ENCODE measurements around the gene KREMEN2. TPM values are rescaled to one million over a fixed set of nuclear protein-coding genes. Genes with fewer than 3 reads are reported as not detected.

The KREMEN2 gene
- total and polyA plus RNA-seq, 9 of the 15 experiments (the other 6 are each of a cell fraction or from before 2014, with no cell fraction given), result 0.04 to 7.7 (median 1.5) TPM; not detected in 1

GRCh38 chr16:3007059-3007956 is 43.2 kb downstream of the KREMEN2 start (continued):
- no peak for TF ChIP-seq FOXO4 (CRISPR knock-in tag; IDR thresholded peaks at IDR 0.05)
- TF ChIP-seq ATF4 (CRISPR knock-in tag; IDR thresholded peaks at IDR 0.05), result no peak
- TF ChIP-seq CBX3 (IDR thresholded peaks at IDR 0.05; ENCODE audit: borderline replicate concordance in 1 of 2, low read length in 2 of 2), result no peak
- no peak for TF ChIP-seq PTRF (tag; IDR thresholded peaks at IDR 0.05)
- no peak for TF ChIP-seq ADNP (tag; IDR thresholded peaks at IDR 0.05)
- no peak for TF ChIP-seq ZBTB43 (CRISPR knock-in tag; IDR thresholded peaks at IDR 0.05)
- no peak for TF ChIP-seq OTX1 (CRISPR knock-in tag; IDR thresholded peaks at IDR 0.05)
- TF ChIP-seq ZNF407 (IDR thresholded peaks at IDR 0.05; ENCODE audit: low read depth), result no peak
- no peak for TF ChIP-seq NFYB (IDR thresholded peaks at IDR 0.05; ENCODE audit: extremely low read depth, insufficient read length)
- peak; percentile 89 for TF ChIP-seq SOX6 (IDR thresholded peaks at IDR 0.05)
- no peak for TF ChIP-seq MED1 (CRISPR knock-in tag; IDR thresholded peaks at IDR 0.05; ENCODE audit: borderline replicate concordance)
- TF ChIP-seq ZNF644 (tag; IDR thresholded peaks at IDR 0.05; ENCODE audit: low read depth), result no peak
- TF ChIP-seq, protein P1, sequence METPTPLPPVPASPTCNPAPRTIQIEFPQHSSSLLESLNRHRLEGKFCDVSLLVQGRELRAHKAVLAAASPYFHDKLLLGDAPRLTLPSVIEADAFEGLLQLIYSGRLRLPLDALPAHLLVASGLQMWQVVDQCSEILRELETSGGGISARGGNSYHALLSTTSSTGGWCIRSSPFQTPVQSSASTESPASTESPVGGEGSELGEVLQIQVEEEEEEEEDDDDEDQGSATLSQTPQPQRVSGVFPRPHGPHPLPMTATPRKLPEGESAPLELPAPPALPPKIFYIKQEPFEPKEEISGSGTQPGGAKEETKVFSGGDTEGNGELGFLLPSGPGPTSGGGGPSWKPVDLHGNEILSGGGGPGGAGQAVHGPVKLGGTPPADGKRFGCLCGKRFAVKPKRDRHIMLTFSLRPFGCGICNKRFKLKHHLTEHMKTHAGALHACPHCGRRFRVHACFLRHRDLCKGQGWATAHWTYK (CRISPR knock-in tag; IDR thresholded peaks at IDR 0.05), result peak; percentile 42; the same call in 1 of the 2 replicates

Data from K562 (cell line).